Ishikawa (cell line): Measurements from ENCODE around the gene SIAE.

Experiments used
- CEBPB ChIP-seq: IDR thresholded peaks from 2 replicates; pipeline ENCODE4 v1.6.1; 2012
- CREB1 ChIP-seq: IDR thresholded peaks from 2 replicates; pipeline ENCODE4 v1.6.1; 2012; ENCODE audit warnings: low read depth
- EGR1 ChIP-seq: IDR thresholded peaks from 2 replicates; pipeline ENCODE4 v1.6.1; 2012
- EP300 ChIP-seq: IDR thresholded peaks from 2 replicates; pipeline ENCODE4 v1.6.1; 2012; ENCODE audit warnings: borderline replicate concordance
- FOXM1 ChIP-seq: IDR thresholded peaks from 2 replicates; pipeline ENCODE4 v1.6.1; 2012; ENCODE audit warnings: low read depth, borderline replicate concordance
- NFIC ChIP-seq: IDR thresholded peaks from 2 replicates; pipeline ENCODE4 v1.6.1; 2012
- RAD21 ChIP-seq: IDR thresholded peaks from 2 replicates; pipeline ENCODE4 v1.6.1; 2012; ENCODE audit warnings: low read depth
- TAF1 ChIP-seq: IDR thresholded peaks from 2 replicates; pipeline ENCODE4 v1.6.1; 2012; ENCODE audit warnings: low read depth, mild to moderate bottlenecking
- TCF12 ChIP-seq: IDR thresholded peaks from 2 replicates; pipeline ENCODE4 v1.6.1; 2012; ENCODE audit warnings: low read depth
- TEAD4 ChIP-seq: IDR thresholded peaks from 2 replicates; pipeline ENCODE4 v1.6.1; 2012
- YY1 ChIP-seq: IDR thresholded peaks from 2 replicates; pipeline ENCODE4 v1.6.1; 2012; ENCODE audit warnings: low read depth
- ZBTB7A ChIP-seq: IDR thresholded peaks from 2 replicates; pipeline ENCODE4 v1.6.1; 2012; ENCODE audit warnings: low read depth
- TF ChIP-seq, protein P1 (sequence below): IDR thresholded peaks from 2 replicates; pipeline ENCODE4 v1.6.1; 2012; ENCODE audit warnings: low read depth, mild to moderate bottlenecking
- TF ChIP-seq, protein P2 (sequence below): IDR thresholded peaks from 2 replicates; pipeline ENCODE4 v1.6.1; 2012
- TF ChIP-seq, protein P3 (sequence below): IDR thresholded peaks from 2 replicates; pipeline ENCODE4 v1.6.1; 2012

SIAE gene, protein sequence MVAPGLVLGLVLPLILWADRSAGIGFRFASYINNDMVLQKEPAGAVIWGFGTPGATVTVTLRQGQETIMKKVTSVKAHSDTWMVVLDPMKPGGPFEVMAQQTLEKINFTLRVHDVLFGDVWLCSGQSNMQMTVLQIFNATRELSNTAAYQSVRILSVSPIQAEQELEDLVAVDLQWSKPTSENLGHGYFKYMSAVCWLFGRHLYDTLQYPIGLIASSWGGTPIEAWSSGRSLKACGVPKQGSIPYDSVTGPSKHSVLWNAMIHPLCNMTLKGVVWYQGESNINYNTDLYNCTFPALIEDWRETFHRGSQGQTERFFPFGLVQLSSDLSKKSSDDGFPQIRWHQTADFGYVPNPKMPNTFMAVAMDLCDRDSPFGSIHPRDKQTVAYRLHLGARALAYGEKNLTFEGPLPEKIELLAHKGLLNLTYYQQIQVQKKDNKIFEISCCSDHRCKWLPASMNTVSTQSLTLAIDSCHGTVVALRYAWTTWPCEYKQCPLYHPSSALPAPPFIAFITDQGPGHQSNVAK

DNA sequence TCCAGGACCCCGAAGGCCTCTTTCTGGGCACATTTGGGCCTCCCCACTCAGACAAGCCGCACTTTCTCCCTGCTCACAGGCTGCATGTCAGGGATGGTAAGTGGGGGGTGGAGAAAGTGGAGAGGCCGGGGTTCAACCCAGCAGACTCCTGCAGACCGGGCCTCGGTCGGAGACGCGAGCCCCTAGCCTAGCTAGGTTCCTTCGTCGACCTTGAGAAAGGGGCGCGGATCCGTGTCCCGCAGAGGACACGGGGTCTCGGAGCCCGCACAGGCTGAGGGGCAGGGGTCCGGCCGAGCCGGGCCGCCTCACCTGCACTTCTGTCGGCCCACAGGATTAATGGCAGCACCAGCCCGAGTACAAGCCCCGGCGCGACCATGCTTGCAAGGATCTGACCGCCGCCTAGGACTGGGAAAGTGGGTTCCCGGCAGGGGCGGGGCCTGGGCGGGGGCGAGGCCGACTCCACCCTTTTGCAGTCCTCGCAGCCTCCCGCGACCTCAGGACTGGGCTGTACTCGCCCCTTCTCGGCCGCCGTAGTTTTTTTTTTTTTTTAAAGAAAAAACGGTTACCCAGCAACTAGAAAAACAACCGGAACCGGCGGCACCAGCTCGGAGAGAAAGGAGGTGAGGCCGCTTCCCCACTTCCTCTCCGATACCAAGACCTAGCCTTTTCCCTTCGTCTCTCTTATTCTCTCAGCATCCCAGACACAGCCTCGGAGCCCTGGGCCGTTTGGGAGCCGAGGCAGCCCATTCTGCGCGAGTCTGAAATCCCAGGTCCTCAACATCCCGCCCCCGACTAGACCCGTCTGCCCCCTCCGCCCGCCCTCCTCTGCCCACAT, at the start of gene SIAE, which contains the start of gene SPA17:
TSS of gene SIAE (minus strand) at position 407 of the 835 bp plus-strand sequence. CDS start at position 376, 31 bp downstream.
TSS of gene SPA17 (plus strand) at position 572 of the 835 bp plus-strand sequence. CDS start 1,361 bp downstream, outside the sequence.
- TF ChIP-seq, protein P1, sequence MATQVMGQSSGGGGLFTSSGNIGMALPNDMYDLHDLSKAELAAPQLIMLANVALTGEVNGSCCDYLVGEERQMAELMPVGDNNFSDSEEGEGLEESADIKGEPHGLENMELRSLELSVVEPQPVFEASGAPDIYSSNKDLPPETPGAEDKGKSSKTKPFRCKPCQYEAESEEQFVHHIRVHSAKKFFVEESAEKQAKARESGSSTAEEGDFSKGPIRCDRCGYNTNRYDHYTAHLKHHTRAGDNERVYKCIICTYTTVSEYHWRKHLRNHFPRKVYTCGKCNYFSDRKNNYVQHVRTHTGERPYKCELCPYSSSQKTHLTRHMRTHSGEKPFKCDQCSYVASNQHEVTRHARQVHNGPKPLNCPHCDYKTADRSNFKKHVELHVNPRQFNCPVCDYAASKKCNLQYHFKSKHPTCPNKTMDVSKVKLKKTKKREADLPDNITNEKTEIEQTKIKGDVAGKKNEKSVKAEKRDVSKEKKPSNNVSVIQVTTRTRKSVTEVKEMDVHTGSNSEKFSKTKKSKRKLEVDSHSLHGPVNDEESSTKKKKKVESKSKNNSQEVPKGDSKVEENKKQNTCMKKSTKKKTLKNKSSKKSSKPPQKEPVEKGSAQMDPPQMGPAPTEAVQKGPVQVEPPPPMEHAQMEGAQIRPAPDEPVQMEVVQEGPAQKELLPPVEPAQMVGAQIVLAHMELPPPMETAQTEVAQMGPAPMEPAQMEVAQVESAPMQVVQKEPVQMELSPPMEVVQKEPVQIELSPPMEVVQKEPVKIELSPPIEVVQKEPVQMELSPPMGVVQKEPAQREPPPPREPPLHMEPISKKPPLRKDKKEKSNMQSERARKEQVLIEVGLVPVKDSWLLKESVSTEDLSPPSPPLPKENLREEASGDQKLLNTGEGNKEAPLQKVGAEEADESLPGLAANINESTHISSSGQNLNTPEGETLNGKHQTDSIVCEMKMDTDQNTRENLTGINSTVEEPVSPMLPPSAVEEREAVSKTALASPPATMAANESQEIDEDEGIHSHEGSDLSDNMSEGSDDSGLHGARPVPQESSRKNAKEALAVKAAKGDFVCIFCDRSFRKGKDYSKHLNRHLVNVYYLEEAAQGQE, result no peak
- TF ChIP-seq ZBTB7A, result peak; percentile 33; the same call in 1 of the 2 replicates
- no peak for TF ChIP-seq CREB1
- no peak for TF ChIP-seq CEBPB
- peak; percentile 54; the same call in 1 of the 2 replicates for TF ChIP-seq TCF12
- no peak for TF ChIP-seq EGR1
- TF ChIP-seq NFIC, result no peak
- TF ChIP-seq, protein P2, sequence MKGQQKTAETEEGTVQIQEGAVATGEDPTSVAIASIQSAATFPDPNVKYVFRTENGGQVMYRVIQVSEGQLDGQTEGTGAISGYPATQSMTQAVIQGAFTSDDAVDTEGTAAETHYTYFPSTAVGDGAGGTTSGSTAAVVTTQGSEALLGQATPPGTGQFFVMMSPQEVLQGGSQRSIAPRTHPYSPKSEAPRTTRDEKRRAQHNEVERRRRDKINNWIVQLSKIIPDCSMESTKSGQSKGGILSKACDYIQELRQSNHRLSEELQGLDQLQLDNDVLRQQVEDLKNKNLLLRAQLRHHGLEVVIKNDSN, result no peak
- no peak for TF ChIP-seq TEAD4
- peak; percentile 87 for TF ChIP-seq TAF1
- peak; percentile 48; the same call in 1 of the 2 replicates for TF ChIP-seq FOXM1
- TF ChIP-seq, protein P3, sequence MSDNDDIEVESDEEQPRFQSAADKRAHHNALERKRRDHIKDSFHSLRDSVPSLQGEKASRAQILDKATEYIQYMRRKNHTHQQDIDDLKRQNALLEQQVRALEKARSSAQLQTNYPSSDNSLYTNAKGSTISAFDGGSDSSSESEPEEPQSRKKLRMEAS, result peak; percentile 60
- TF ChIP-seq YY1, result no peak
- no peak for TF ChIP-seq RAD21
- TF ChIP-seq EP300, result 0 out of 2 replicates have a peak, but pooled peaks have one; percentile 9

DNA sequence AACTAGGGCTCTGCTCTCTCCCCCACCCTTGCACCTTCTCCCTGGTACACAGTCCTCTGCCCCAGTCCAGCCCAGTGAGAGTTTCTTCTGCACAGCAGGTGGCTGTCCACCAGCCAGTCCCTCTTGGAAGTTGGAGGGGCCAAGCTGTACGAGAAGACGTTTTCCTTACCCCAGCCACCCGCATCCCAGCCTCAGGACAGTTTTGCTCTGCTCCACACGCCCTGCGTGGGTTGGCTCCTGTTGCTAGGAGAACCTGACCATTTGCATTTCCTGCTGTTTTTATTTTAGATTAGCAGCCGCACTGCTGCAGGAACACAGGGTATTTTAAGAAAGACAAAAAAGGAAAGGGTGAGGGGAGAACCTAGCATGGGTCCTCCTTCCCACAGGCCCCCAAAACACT, 48.6 kb upstream of the SIAE start:
- TF ChIP-seq EP300 (no peak), TAF1 (no peak), TEAD4 (no peak), FOXM1 (no peak), ZBTB7A (no peak), RAD21 (no peak)
- TF ChIP-seq, protein P3, result no peak

DNA sequence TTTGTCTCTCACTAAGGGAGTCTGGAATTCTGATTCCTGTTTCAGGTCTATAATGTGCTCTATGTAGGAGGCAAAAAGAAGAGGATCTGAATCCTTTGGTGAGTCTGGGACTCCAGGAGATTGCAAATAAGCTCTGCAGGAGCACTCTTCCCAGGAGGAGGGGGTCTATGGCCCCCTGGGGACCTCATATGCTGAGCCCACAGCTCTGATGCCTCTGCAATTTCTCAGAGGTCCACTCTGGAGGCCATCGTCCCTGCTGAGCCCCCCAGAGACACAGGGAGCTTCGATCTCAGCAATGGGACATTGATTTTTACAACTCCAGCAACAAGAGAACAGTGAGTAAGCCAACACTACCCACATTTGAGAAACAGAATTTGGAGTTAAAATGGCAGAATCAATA, 46.0 kb upstream of the SIAE start:
- TF ChIP-seq TCF12, result no peak
- TF ChIP-seq, protein P3, result no peak
- TF ChIP-seq, protein P1, result no peak
- TF ChIP-seq RAD21, result no peak
- no peak for TF ChIP-seq TEAD4
- TF ChIP-seq CREB1, result no peak
- TF ChIP-seq NFIC, result no peak
- TF ChIP-seq FOXM1, result no peak
- TF ChIP-seq EP300, result no peak
- no peak for TF ChIP-seq EGR1
- no peak for TF ChIP-seq ZBTB7A

DNA sequence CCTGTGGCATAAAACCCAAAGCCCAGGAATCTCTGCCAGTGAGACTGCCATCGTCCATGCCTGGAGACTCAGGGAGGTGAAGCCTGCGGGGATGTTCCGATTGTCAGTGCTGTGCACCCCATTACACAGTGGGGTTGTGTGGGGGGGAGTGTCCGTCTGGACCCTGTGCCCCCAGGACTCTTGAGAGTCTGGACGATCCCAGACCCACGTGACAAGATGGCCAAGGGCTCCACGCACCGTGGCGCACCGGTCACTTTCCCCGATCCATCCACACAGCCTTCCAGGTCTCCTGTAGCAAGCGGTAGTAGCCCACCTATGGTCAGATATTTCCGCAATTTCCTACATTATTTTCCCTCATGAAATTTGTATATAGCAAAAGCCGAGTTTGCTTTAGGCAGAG, 45.3 kb upstream of the SIAE start:
- TF ChIP-seq EGR1 (no peak), FOXM1 (no peak), EP300 (no peak), TAF1 (no peak), TEAD4 (no peak), CREB1 (no peak), RAD21 (no peak), CEBPB (no peak), NFIC (no peak), YY1 (no peak), ZBTB7A (no peak), TCF12 (no peak)
- TF ChIP-seq, protein P1, result no peak
- TF ChIP-seq, protein P3, result no peak
- TF ChIP-seq, protein P2, result no peak
